HUES64 (cell line): Measurements from ENCODE around the gene HBS1L.

Experiments used
- H3K27ac ChIP-seq: 2 replicates; pipeline ENCODE4 v1.7.0; 2013; ENCODE audit warnings: low read depth, low read length, inconsistent platforms
- H3K27me3 ChIP-seq: 2 replicates; pipeline ENCODE4 v1.6.1; 2013; ENCODE audit warnings: mild to moderate bottlenecking, low read length; ENCODE audit not compliant: insufficient read depth
- H3K36me3 ChIP-seq: 2 replicates; pipeline ENCODE4 v1.6.1; 2013; ENCODE audit warnings: mild to moderate bottlenecking, low read length; ENCODE audit not compliant: insufficient read depth
- H3K4me1 ChIP-seq: 2 replicates; pipeline ENCODE4 v1.6.1; 2013; ENCODE audit warnings: mild to moderate bottlenecking, low read length, moderate library complexity; ENCODE audit not compliant: insufficient read depth
- H3K4me3 ChIP-seq: 2 replicates; pipeline ENCODE4 v1.5.1; 2013; ENCODE audit warnings: mild to moderate bottlenecking, low read length, moderate library complexity
- H3K9ac ChIP-seq: 2 replicates; pipeline ENCODE4 v1.6.1; 2013; ENCODE audit warnings: mild to moderate bottlenecking, low read depth, low read length
- H3K9me3 ChIP-seq: 2 replicates; pipeline ENCODE4 v1.6.1; 2013; ENCODE audit warnings: low read depth, low read length; ENCODE audit not compliant: insufficient read depth
- WGBS: fragments of 150-250, 120-280 bp; methylation state at CpG from one replicate; pipeline ENCODE4 v1.1.7; 2013; ENCODE audit warnings: missing lambda C conversion rate; 5-methylcytosine and 5-hydroxymethylcytosine counted together

The HBS1L gene

DNA sequence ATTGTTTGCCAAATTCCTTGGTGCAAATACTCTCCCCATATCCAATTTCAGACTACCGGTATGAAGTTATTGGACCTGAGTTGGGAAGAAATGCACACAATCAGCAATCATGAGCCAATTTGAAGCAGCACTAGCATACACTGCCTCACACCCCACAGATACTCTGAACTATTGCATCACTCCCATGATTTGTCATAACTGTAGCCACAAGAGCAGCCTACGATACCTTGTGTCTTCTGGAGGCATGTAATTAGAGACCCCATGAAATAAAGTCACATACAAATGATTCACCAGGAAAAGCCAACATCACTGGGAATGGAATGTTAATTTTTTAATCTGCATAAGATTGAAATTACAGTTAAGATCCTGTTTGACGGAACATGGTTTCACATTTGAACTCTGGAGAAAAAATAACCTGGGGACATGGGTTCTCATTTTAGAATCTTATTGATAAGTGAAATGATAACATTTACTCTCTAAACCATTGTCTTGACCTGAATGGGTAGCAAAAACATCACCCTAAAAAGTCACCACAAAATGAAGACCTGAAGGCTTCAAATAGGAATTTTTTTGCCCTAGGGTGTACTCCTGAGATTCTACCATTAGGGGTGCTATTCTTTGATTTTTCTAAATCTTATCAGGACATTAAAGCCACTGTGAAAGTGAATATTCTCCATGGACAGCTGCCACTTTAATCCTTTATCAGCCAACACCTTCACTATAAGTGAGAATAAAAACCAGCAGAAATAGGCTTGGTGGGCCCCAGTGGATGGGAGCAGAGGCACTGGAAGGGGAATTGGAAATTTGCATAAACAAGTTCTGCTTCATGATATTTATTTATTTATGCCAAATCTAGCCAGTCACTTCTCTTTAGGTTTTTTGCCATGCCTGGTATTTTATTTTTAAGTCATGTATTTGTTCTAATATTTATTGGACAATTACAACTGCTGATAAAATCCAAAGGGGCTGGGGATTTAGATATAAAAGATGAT lies 34.5 kb upstream of the HBS1L start:
- H3K27me3 ChIP-seq = no peaks in the 10 kb centered on the region
- no peak overlapping the region for H3K4me3 ChIP-seq
- no peaks in the 10 kb centered on the region for H3K36me3 ChIP-seq
- no peak overlapping the region for H3K9ac ChIP-seq
- H3K9me3 ChIP-seq = no peaks in the 10 kb centered on the region
- no peak overlapping the region for H3K27ac ChIP-seq
- WGBS = 96% methylated on average over 3 of the region's 3 CpGs
- no peaks in the 10 kb centered on the region for H3K4me1 ChIP-seq

DNA sequence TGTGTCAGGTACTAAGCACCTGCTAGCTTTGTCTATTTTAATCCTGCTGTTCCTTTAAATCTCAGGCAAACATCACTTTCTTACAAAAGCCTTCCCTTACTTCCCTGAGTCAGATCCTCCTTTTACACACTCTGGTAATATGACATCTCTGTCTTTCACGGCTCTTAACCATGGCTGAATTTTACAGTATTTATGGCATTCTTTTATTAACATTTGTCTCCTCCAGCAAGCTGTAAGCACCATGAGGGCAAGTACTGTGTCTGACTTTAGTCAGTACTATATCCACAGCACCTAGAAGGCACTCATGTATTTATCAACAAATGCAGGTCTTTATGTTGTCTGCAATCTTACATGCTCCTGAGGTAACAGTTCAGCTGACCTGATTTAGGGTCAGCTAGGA lies 33.7 kb upstream of the HBS1L start:
- H3K4me1 ChIP-seq = no peaks in the 10 kb centered on the region
- H3K9me3 ChIP-seq = no peaks in the 10 kb centered on the region
- H3K4me3 ChIP-seq = no peak overlapping the region
- no peak overlapping the region for H3K27ac ChIP-seq
- WGBS = 100% methylated on average over 1 of the region's 1 CpG
- no peaks in the 10 kb centered on the region for H3K36me3 ChIP-seq
- no peaks in the 10 kb centered on the region for H3K27me3 ChIP-seq
- no peak overlapping the region for H3K9ac ChIP-seq

DNA sequence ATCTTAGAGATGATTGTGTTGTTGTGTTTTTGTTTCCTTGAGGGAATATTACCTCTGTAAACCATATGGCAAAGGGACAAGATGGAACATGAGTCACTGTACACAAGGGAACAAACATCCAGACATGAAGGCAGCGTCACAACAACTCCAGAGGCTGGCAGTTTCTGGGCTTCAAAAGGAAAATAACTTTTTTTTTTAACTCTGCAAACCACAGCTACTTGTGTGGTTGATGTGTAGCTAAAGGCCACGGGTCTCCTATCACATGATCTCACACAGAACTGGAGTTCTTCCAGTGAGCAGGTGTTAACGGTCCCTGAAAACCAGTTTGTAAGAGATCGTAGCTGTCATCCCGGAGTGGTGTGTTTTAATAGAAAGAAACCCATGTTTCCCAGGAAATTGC lies 33.2 kb upstream of the HBS1L start:
- WGBS = 91% methylated on average over 5 of the region's 5 CpGs
- H3K9ac ChIP-seq = no peak overlapping the region
- no peaks in the 10 kb centered on the region for H3K27me3 ChIP-seq
- 0 out of 2 replicates have a peak, but pooled peaks cover 2% of the 10 kb centered on the region for H3K9me3 ChIP-seq
- H3K4me3 ChIP-seq = no peak overlapping the region
- H3K36me3 ChIP-seq = no peaks in the 10 kb centered on the region
- H3K27ac ChIP-seq = no peak overlapping the region
- no peaks in the 10 kb centered on the region for H3K4me1 ChIP-seq

DNA sequence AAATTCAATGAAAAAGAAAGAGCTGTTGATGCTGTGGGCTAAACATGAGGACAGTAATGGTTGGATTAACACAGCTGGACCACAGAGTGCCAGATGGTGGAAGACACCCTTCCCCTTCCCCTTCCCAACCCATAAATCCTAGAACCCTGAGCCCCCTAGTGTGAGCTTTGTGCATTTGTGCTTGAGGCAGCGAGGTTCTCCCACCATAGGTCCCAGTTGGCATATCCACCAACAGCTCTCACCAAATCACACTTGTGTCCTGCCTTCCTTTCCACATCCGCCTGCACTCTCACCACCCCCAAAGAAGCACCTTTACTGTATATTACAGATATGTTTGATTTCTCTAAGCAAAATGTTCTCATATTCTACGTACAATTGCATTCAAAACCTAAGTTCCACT lies 32.8 kb upstream of the HBS1L start:
- Histone ChIP-seq H3K27me3 (no peaks in the 10 kb centered on the region), H3K4me1 (no peaks in the 10 kb centered on the region), H3K9me3 (0 out of 2 replicates have a peak, but pooled peaks cover 2% of the 10 kb centered on the region), H3K9ac (no peak overlapping the region), H3K36me3 (no peaks in the 10 kb centered on the region), H3K27ac (no peak overlapping the region), H3K4me3 (no peak overlapping the region)
- 89% methylated on average over 2 of the region's 3 CpGs for WGBS

DNA sequence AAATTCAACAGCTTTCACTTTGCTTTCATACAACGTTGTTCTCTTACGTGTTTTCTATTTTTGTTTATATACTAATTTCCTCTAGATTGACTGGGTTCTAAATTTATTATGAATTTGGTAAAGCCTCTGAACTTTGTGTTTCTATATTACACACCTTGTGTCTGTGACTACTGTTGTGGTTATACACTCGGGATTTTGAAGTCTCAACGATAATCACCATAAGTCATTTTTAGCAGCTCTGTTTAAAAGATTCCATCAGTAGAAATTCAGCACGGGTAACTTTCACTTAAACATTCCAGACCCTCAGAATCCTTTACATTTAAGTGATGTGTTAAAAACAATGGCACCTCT lies 31.8 kb upstream of the HBS1L start:
- H3K4me3 ChIP-seq = no peak overlapping the region
- no peaks in the 10 kb centered on the region for H3K36me3 ChIP-seq
- H3K27ac ChIP-seq = no peak overlapping the region
- no peaks in the 10 kb centered on the region for H3K4me1 ChIP-seq
- H3K9ac ChIP-seq = no peak overlapping the region
- WGBS = 86% methylated on average over 2 of the region's 5 CpGs
- no peaks in the 10 kb centered on the region for H3K27me3 ChIP-seq
- H3K9me3 ChIP-seq = peaks cover 12% of the 10 kb centered on the region; the same call in 1 of the 2 replicates

DNA sequence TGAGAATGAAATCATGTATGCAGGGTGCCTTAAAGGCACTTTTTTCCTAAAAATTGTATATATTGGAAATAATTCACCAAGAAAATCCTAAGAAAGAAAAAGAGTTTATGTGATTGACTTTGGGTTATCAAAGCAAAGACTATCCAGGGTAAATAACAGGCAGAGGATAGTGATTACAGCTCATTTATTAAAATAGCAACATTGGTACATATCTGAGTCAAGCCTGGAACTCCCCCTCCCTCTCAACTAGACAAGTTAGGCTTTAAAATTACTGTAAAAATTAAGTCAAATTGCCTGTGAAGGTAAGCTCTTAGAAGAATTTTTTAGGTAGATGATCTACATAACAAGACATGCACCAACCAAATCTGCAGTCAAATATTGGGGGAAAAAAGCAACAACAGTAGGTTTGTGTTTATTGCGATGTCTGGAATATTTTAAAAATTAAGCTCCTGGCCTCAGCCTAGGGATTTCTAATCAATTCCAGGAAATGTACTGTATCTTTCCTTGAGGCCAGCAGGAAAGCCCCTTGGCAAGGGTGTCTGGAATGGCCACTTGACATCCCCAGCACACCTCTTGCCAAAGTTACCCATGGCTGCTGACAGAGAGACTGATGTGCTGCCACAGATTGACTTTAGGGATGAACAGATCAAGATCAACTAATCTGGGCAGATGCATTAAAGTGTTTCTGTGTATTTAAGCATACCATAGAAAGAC lies 31.2 kb upstream of the HBS1L start:
- WGBS = 100% methylated on average over 1 of the region's 1 CpG
- H3K27me3 ChIP-seq = no peaks in the 10 kb centered on the region
- no peaks in the 10 kb centered on the region; the same call in 1 of the 2 replicates for H3K4me1 ChIP-seq
- H3K9me3 ChIP-seq = peaks cover 12% of the 10 kb centered on the region; the same call in 1 of the 2 replicates
- no peaks in the 10 kb centered on the region for H3K36me3 ChIP-seq
- no peak overlapping the region for H3K9ac ChIP-seq
- no peak overlapping the region for H3K4me3 ChIP-seq
- H3K27ac ChIP-seq = no peak overlapping the region

DNA sequence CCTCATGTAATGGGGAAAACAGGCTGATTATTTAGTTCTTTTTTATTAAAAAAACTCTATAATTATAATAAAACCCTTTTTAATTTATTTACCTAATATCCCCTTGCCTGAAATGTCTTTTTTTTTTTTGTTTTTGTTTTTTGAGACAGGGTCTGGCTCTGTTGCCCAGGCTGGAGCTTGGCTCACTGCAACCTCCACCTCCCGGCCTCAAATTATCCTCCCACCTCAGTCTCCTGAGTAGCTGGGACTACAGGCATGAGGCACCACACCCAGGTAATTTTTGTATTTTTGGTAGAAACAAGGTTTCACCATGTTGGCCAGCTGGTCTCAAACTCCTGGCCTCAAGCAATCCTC lies 30.3 kb upstream of the HBS1L start:
- no peaks in the 10 kb centered on the region for H3K27me3 ChIP-seq
- H3K27ac ChIP-seq = no peak overlapping the region
- H3K9me3 ChIP-seq = peaks cover 12% of the 10 kb centered on the region; the same call in 1 of the 2 replicates
- no peaks in the 10 kb centered on the region for H3K36me3 ChIP-seq
- H3K4me3 ChIP-seq = no peak overlapping the region
- WGBS = 90% methylated on average over 1 of the region's 1 CpG
- no peak overlapping the region for H3K9ac ChIP-seq
- no peaks in the 10 kb centered on the region; the same call in 1 of the 2 replicates for H3K4me1 ChIP-seq

DNA sequence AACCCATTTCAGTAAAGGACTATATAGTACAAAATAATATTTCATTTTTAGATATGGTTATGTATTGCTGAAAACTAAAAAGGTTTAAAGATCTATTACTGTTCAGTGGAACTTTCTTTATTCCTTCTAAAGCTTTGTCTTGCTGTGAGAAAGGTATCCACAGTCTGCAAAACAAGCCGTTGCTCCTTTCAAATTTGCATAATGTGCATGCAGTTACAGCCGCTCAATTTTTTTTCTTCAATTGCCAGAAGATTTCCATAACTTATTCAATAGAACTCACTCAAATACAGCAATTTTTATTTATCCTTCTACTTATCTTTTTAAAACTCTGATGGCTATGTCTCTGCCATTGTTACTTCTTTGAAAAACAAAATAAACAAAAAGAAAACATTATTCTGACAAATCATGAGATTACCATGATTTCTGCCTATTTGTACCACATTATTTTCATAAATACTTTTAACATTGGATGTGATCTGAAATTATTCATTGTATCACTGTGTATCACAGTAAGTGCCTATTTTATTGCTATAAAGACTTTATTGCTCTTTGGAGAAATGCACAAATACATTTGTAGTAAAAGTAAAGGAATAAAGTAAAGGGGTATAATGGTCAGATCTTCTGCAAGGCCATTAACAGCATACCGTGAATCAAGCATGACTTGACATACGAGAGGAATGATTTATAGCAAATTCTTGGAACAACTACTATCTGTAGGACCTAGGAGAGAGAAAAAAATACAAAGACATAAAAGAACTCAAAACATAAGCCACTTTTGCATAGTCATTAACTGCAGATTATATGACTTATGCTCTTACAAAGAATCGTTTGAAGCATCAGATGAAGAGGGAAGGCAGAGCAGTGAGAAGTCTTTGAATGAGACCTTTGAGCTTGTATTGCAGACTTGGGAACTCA lies 29.6 kb upstream of the HBS1L start:
- WGBS = 88% methylated on average over 5 of the region's 5 CpGs
- no peak overlapping the region for H3K27ac ChIP-seq

DNA sequence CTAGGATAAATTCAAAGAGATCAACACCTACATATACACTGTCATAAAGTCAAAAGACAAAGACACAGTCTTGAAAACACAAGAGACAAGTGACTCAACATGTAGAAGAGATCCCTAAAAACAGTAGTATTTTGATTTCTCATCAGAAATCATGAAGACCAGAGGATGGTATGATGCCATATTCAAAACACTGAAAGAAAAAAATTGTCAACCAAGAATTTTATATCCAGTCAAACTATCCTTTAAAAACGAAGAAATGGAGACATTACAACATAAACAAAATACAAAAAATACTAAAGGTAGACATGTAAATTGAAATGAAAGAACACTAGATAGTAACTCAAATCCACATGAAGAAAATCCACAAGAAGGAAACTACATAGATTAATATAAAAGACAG lies 27.3 kb upstream of the HBS1L start:
- no peak overlapping the region for H3K9ac ChIP-seq
- H3K27ac ChIP-seq = no peak overlapping the region
- H3K9me3 ChIP-seq = peaks cover 12% of the 10 kb centered on the region; the same call in 1 of the 2 replicates
- no peak overlapping the region for H3K4me3 ChIP-seq
- H3K36me3 ChIP-seq = no peaks in the 10 kb centered on the region
- no CpG with 5 or more reads among the region's 1 CpG for WGBS
- H3K27me3 ChIP-seq = no peaks in the 10 kb centered on the region
- H3K4me1 ChIP-seq = no peaks in the 10 kb centered on the region; the same call in 1 of the 2 replicates

More for the DNA sequence above, 29.6 kb upstream of the HBS1L start:
- no peaks in the 10 kb centered on the region; the same call in 1 of the 2 replicates for H3K4me1 ChIP-seq
- peaks cover 12% of the 10 kb centered on the region; the same call in 1 of the 2 replicates for H3K9me3 ChIP-seq
- no peaks in the 10 kb centered on the region for H3K36me3 ChIP-seq
- no peak overlapping the region for H3K9ac ChIP-seq
- H3K27me3 ChIP-seq = no peaks in the 10 kb centered on the region
- no peak overlapping the region for H3K4me3 ChIP-seq

DNA sequence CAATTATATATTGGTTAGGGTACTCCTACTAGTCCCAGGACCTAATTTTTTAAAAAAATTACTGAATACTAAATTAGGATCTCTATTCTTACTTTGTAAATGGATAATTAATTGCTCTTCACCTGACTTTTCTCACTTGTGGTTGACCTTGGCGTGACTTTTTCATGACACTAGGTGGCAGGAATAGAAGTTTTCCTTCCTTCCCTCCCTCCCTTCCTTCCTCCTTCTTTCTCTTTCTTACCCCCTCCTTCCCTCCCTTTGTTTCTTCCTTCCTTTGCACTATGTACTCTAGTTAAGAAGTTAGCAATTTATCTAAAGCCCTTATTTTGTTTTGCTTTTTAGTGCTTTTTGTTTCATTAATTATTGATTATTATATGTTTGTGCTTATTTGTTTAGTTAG lies 20.4 kb upstream of the HBS1L start:
- no peak overlapping the region for H3K27ac ChIP-seq
- H3K36me3 ChIP-seq = no peaks in the 10 kb centered on the region
- no peak overlapping the region for H3K9ac ChIP-seq
- H3K9me3 ChIP-seq = no peaks in the 10 kb centered on the region
- no peak overlapping the region for H3K4me3 ChIP-seq
- H3K27me3 ChIP-seq = no peaks in the 10 kb centered on the region
- 56% methylated on average over 1 of the region's 1 CpG for WGBS
- H3K4me1 ChIP-seq = no peaks in the 10 kb centered on the region
